Measurements from ENCODE around the gene TBXA2R.
"Not testable (repeated sequence)": the region's sequence is repeated elsewhere in the genome, so short reads cannot be mapped to it uniquely, and the experiment has no call there.

TBXA2R gene

GRCh38 chr19:3652422-3652821, 45.7 kb upstream of the TBXA2R start:
- no peak overlapping the region for H3K4me3 ChIP-seq (ENCODE audit: low read depth, low read length)
- TF ChIP-seq MYC (IDR thresholded peaks at IDR 0.05; ENCODE audit: low read depth, low read length): no peak
- TF ChIP-seq, protein P1, sequence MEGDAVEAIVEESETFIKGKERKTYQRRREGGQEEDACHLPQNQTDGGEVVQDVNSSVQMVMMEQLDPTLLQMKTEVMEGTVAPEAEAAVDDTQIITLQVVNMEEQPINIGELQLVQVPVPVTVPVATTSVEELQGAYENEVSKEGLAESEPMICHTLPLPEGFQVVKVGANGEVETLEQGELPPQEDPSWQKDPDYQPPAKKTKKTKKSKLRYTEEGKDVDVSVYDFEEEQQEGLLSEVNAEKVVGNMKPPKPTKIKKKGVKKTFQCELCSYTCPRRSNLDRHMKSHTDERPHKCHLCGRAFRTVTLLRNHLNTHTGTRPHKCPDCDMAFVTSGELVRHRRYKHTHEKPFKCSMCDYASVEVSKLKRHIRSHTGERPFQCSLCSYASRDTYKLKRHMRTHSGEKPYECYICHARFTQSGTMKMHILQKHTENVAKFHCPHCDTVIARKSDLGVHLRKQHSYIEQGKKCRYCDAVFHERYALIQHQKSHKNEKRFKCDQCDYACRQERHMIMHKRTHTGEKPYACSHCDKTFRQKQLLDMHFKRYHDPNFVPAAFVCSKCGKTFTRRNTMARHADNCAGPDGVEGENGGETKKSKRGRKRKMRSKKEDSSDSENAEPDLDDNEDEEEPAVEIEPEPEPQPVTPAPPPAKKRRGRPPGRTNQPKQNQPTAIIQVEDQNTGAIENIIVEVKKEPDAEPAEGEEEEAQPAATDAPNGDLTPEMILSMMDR (IDR thresholded peaks at IDR 0.05; ENCODE audit: low read depth, low read length): no peak
- no peak for TF ChIP-seq POLR2A (IDR thresholded peaks at IDR 0.05; ENCODE audit: extremely low read depth, insufficient read length)
- no peak for TF ChIP-seq MAX (IDR thresholded peaks at IDR 0.05; ENCODE audit: low read depth, low read length)
- no peak for DNase-seq (ENCODE audit: low read depth)

GRCh38 chr19:3651684-3652083, 45.0 kb upstream of the TBXA2R start:
- DNase-seq (ENCODE audit: low read depth): no peak
- TF ChIP-seq MAX (IDR thresholded peaks at IDR 0.05; ENCODE audit: low read depth, low read length): no peak
- TF ChIP-seq, protein P1 (IDR thresholded peaks at IDR 0.05; ENCODE audit: low read depth, low read length): no peak
- no peak for TF ChIP-seq MYC (IDR thresholded peaks at IDR 0.05; ENCODE audit: low read depth, low read length)
- no peak for TF ChIP-seq POLR2A (IDR thresholded peaks at IDR 0.05; ENCODE audit: extremely low read depth, insufficient read length)
- H3K4me3 ChIP-seq (ENCODE audit: low read depth, low read length): no peak overlapping the region

DNA sequence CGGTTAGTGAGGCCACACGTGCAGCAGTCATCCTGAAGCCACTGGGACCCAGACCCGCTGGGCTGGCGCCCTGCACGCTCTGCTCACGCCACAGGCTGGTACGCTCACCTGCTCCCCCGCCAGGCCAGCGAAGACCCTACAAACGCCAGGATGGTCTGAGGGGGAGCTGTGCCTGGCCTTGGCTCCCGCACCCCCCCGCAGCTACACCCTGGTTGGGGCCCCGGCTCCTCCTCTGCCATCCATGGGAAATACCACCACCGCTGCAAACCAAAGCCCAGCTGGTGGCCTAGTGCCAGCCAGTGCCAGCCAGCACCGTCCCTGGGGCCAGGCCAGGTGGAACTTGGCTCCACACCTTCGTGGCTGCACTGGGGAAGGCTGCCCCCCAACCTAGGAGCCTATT, 43.2 kb upstream of the TBXA2R start:
- no peak for TF ChIP-seq MAX (IDR thresholded peaks at IDR 0.05; ENCODE audit: low read depth, low read length)
- TF ChIP-seq, protein P1 (IDR thresholded peaks at IDR 0.05; ENCODE audit: low read depth, low read length): no peak
- no peak for TF ChIP-seq MYC (IDR thresholded peaks at IDR 0.05; ENCODE audit: low read depth, low read length)
- TF ChIP-seq POLR2A (IDR thresholded peaks at IDR 0.05; ENCODE audit: extremely low read depth, insufficient read length): no peak
- no peak overlapping the region for H3K4me3 ChIP-seq (ENCODE audit: low read depth, low read length)
- no peak for DNase-seq (ENCODE audit: low read depth)

- no peak overlapping the region for H3K4me3 ChIP-seq (ENCODE audit: low read depth, low read length)
- TF ChIP-seq, protein P1 (IDR thresholded peaks at IDR 0.05; ENCODE audit: low read depth, low read length): no peak
- TF ChIP-seq MYC (IDR thresholded peaks at IDR 0.05; ENCODE audit: low read depth, low read length) (no peak), MAX (IDR thresholded peaks at IDR 0.05; ENCODE audit: low read depth, low read length) (no peak), POLR2A (IDR thresholded peaks at IDR 0.05; ENCODE audit: extremely low read depth, insufficient read length) (no peak)
- no peak for DNase-seq (ENCODE audit: low read depth)
These were observed 41.6 kb upstream of the TBXA2R start for GRCh38 chr19:3648037-3648905.

DNA sequence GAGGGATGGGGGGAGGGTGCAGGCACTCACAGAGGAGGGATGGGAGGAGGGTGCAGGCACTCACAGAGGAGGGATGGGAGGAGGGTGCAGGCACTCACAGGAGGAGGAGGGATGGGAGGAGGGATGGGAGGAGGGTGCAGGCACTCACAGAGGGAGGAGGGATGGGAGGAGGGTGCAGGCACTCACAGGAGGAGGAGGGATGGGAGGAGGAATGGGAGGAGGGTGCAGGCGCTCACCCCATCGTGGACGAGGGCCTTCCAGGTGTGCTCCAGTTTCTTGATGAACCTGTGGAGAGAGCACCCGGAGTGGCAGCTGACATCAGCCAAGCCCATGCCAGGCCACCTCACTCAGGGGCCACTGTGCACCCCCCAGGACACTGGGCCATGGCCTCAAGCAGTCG, 40.4 kb upstream of the TBXA2R start:
- not testable (repeated sequence) for DNase-seq (ENCODE audit: low read depth); H3K4me3 ChIP-seq (ENCODE audit: low read depth, low read length)

GRCh38 chr19:3646336-3647092, 39.8 kb upstream of the TBXA2R start:
- no peak for TF ChIP-seq MYC (IDR thresholded peaks at IDR 0.05; ENCODE audit: low read depth, low read length)
- TF ChIP-seq POLR2A (IDR thresholded peaks at IDR 0.05; ENCODE audit: extremely low read depth, insufficient read length): no peak
- no peak for TF ChIP-seq MAX (IDR thresholded peaks at IDR 0.05; ENCODE audit: low read depth, low read length)
- DNase-seq (ENCODE audit: low read depth): no peak
- H3K4me3 ChIP-seq (ENCODE audit: low read depth, low read length): no peak overlapping the region

All from NB4 (cell line).